Smooth muscle cell (in vitro differentiated cells): ENCODE results near the gene MBOAT7. TPM values are rescaled to one million over a fixed set of nuclear protein-coding genes. Genes with fewer than 3 reads are reported as not detected.

ENCODE experiments used
- DNase-seq: peaks from one replicate; lab custom pipeline; 2025; ENCODE audit not compliant: unreplicated experiment; lab: John Stamatoyannopoulos, UW
- H2AFZ ChIP-seq: fragments of 200-600 bp; sonication (generic); 2 replicates; pipeline ENCODE4 v1.6.0; 2016; ENCODE audit warnings: antibody characterized with exemption, low read depth, mild to moderate bottlenecking
- H3F3A ChIP-seq: fragments of 200-600 bp; sonication (generic); 2 replicates; pipeline ENCODE4 v1.6.0; 2017; ENCODE audit warnings: antibody characterized with exemption, low read depth
- H3K27ac ChIP-seq: fragments of 200-600 bp; sonication (generic); 2 replicates; pipeline ENCODE4 v1.5.1; 2016; ENCODE audit warnings: low read depth, mild to moderate bottlenecking
- H3K27me3 ChIP-seq: fragments of 200-600 bp; sonication (generic); 2 replicates; pipeline ENCODE4 v1.6.1; 2016; ENCODE audit warnings: low read depth, mild to moderate bottlenecking
- H3K36me3 ChIP-seq: fragments of 200-600 bp; sonication (generic); 2 replicates; pipeline ENCODE4 v1.5.1; 2016; ENCODE audit warnings: low read depth
- H3K4me1 ChIP-seq: fragments of 200-600 bp; sonication (generic); 2 replicates; pipeline ENCODE4 v1.5.1; 2016; ENCODE audit warnings: low read depth
- H3K4me2 ChIP-seq: fragments of 200-600 bp; sonication (generic); 2 replicates; pipeline ENCODE4 v1.6.0; 2016; ENCODE audit warnings: mild to moderate bottlenecking
- H3K4me3 ChIP-seq: fragments of 200-600 bp; sonication (generic); 2 replicates; pipeline ENCODE4 v1.5.1; 2016; ENCODE audit warnings: mild to moderate bottlenecking
- H3K79me2 ChIP-seq: fragments of 200-600 bp; sonication (generic); 2 replicates; pipeline ENCODE4 v1.6.0; 2016; ENCODE audit warnings: low read depth, mild to moderate bottlenecking
- H3K9ac ChIP-seq: fragments of 200-600 bp; sonication (generic); 2 replicates; pipeline ENCODE4 v1.6.0; 2016; ENCODE audit warnings: low read depth
- H3K9me3 ChIP-seq: fragments of 200-600 bp; sonication (generic); replicated peaks from 2 replicates; pipeline ENCODE4 v1.5.1; 2016; ENCODE audit warnings: low read depth
- H4K20me1 ChIP-seq: fragments of 200-600 bp; sonication (generic); 2 replicates; pipeline ENCODE4 v1.6.0; 2016; ENCODE audit warnings: low read depth
- WGBS: methylation state at CpG from one replicate; pipeline ENCODE4 v1.1.7; 2016; ENCODE audit warnings: low lambda C conversion rate; 5-methylcytosine and 5-hydroxymethylcytosine counted together
- polyA plus RNA-seq: library from polyadenylated mRNA; unstranded; fragments of >200 nt; fragmentation: Nextera tagmentation; extraction: Ambion mirVana; gene quantifications from 2 replicates; pipeline ENCODE4 v1.2.1, GENCODE V29; 2016
- total RNA-seq: library from RNA; depleted of rRNA; stranded (reverse); fragments of >200 nt; gene quantifications from 2 replicates; pipeline ENCODE4 v1.2.3, GENCODE V29; 2014
- TF ChIP-seq, protein P1 (sequence below): fragments of 200-600 bp; sonication (generic); IDR thresholded peaks from 2 replicates; pipeline ENCODE4 v1.5.1; 2017; ENCODE audit warnings: borderline replicate concordance, mild to moderate bottlenecking, antibody characterized with exemption; ENCODE audit not compliant: insufficient read depth, poor library complexity, severe bottlenecking

The MBOAT7 gene
- total and polyA plus RNA-seq, 2 experiments from 2014 or later: 106 to 110 TPM

DNA sequence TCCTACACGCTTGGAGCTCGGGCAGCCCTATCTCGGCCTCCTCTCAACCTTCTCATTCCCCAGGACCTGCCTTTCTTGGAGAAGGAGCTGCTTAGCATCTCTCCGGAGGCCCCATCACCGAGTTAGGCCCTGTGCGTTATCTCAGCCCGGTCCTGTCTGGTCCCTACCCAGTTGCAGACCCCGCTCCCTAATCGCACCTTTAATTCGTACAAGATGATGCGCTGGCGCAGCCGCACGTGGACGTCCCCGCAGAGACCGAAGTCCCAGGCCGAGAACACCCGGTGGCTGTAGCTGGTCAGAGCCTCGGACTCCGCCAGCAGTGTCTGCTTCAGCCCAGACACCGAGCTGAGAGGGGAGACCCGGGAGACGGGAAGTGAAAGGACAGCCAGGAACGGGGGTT is 24.2 kb downstream of the MBOAT7 start:
- H3K4me1 ChIP-seq: peaks cover 3% of the 10 kb centered on the region
- TF ChIP-seq, protein P1, sequence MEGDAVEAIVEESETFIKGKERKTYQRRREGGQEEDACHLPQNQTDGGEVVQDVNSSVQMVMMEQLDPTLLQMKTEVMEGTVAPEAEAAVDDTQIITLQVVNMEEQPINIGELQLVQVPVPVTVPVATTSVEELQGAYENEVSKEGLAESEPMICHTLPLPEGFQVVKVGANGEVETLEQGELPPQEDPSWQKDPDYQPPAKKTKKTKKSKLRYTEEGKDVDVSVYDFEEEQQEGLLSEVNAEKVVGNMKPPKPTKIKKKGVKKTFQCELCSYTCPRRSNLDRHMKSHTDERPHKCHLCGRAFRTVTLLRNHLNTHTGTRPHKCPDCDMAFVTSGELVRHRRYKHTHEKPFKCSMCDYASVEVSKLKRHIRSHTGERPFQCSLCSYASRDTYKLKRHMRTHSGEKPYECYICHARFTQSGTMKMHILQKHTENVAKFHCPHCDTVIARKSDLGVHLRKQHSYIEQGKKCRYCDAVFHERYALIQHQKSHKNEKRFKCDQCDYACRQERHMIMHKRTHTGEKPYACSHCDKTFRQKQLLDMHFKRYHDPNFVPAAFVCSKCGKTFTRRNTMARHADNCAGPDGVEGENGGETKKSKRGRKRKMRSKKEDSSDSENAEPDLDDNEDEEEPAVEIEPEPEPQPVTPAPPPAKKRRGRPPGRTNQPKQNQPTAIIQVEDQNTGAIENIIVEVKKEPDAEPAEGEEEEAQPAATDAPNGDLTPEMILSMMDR: no peak
- H3K4me2 ChIP-seq: no peak overlapping the region
- H3K9ac ChIP-seq: no peak overlapping the region
- no peaks in the 10 kb centered on the region for H3K79me2 ChIP-seq
- H3K27me3 ChIP-seq: no peaks in the 10 kb centered on the region
- no peaks in the 10 kb centered on the region for H3K36me3 ChIP-seq
- H3F3A ChIP-seq: no peaks in the 10 kb centered on the region
- no peak overlapping the region for H2AFZ ChIP-seq
- no peak for DNase-seq
- WGBS: 95% methylated on average over 25 of the region's 25 CpGs
- no peak overlapping the region for H3K4me3 ChIP-seq
- H3K27ac ChIP-seq: no peak overlapping the region
- no peaks in the 10 kb centered on the region for H3K9me3 ChIP-seq
- H4K20me1 ChIP-seq: no peaks in the 10 kb centered on the region

DNA sequence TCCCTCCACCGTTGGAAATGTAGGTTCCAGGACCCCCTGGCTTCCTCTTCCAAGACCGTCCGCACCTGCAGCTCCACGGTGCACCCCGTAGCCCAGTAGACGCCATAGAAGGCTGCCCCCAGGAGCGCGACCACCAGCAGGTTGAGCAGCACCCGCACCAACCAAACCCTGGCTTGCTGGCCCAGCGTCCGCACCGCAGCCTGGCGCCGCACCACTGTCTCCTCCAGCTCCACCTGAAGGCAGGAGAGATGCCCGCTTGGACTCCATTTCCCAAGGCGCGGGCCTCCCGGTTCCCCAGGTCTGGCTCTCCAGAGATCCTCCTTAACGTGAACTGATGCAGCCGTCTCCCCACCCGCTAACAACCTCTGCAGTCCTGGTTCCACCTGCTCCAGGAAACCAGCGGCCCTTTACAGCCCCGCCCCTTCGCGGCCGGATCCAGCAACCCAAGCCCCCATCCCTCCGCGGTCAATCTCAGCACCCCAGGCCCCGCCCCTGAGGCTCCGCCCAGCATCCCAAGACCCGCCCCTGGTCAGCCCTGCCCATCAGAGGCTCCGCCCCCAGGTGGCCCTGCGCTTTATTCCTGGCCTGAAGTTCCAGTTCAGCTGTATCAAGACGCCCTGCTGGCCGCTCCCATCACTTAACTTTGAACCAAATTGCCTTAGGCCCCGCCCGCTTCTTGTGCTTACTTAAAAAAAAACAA is 24.9 kb downstream of the MBOAT7 start:
- no peak overlapping the region for H2AFZ ChIP-seq
- H3K36me3 ChIP-seq: no peaks in the 10 kb centered on the region
- TF ChIP-seq, protein P1: no peak
- no peaks in the 10 kb centered on the region for H3K9me3 ChIP-seq
- H3K79me2 ChIP-seq: no peaks in the 10 kb centered on the region
- H3K4me1 ChIP-seq: peaks cover 3% of the 10 kb centered on the region
- 14% methylated on average over 35 of the region's 37 CpGs for WGBS
- H3K27me3 ChIP-seq: no peaks in the 10 kb centered on the region
- H3K27ac ChIP-seq: no peak overlapping the region
- H3K9ac ChIP-seq: no peak overlapping the region
- DNase-seq: no peak
- H3F3A ChIP-seq: no peaks in the 10 kb centered on the region
- H3K4me2 ChIP-seq: no peak overlapping the region
- no peaks in the 10 kb centered on the region for H4K20me1 ChIP-seq
- no peak overlapping the region for H3K4me3 ChIP-seq

DNA sequence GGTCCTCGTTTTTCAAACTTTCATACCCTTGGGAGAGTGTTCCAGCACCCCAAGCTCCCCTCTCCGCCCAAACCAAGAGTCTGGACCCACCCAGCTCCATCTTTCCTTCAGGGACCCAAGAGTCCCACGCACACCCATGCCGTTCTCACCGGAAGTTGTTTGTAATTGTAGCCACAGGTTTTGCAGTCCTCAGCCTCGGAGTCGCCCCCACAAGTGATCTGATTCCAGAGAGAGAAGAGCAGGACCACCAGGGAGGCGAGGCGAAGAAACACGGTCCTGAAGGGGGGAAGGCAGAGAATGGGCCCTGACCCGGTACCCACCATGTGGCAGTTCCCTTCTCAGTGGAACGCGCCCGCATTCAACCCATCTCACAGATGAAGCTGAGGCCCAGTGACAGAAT is 26.5 kb downstream of the MBOAT7 start:
- H3K4me2 ChIP-seq: peak overlapping the region; percentile 51
- 92% methylated on average over 14 of the region's 14 CpGs for WGBS

More for the DNA sequence above, 26.5 kb downstream of the MBOAT7 start:
- H3K36me3 ChIP-seq: no peaks in the 10 kb centered on the region
- H2AFZ ChIP-seq: no peak overlapping the region
- peaks cover 6% of the 10 kb centered on the region for H3K79me2 ChIP-seq
- H3F3A ChIP-seq: peaks cover 3% of the 10 kb centered on the region
- H3K27me3 ChIP-seq: no peaks in the 10 kb centered on the region
- H4K20me1 ChIP-seq: no peaks in the 10 kb centered on the region
- H3K4me3 ChIP-seq: peak overlapping the region; percentile 48
- H3K9me3 ChIP-seq: no peaks in the 10 kb centered on the region
- H3K9ac ChIP-seq: no peak overlapping the region
- TF ChIP-seq, protein P1: no peak
- H3K4me1 ChIP-seq: peaks cover 11% of the 10 kb centered on the region
- H3K27ac ChIP-seq: no peak overlapping the region
- no peak for DNase-seq
